Left lung (tissue), 10 donors: ENCODE results near the gene RBM26. TPM values are rescaled to one million over a fixed set of nuclear protein-coding genes. Genes with fewer than 3 reads are reported as not detected.

ENCODE experiments used
- ATAC-seq: fragments of 200-7000 bp; cut with Tn5 transposase; one replicate; pipeline ENCODE4 v1.9.1; 2020; ENCODE audit warnings: moderate library complexity
- DNase-seq, 4 donors: peaks; one replicate each; pipeline ENCODE4 v3.0.0-alpha.2; 2013 to 2020
- H3K27ac ChIP-seq, 2 donors: fragments of 200-600 bp; sonication (generic) in 1 of 2; one replicate each; pipeline versions ENCODE4 v1.5.0 to v1.8.0; 2020 to 2021
- H3K27me3 ChIP-seq, 2 donors: fragments of 200-600 bp; sonication (generic) in 1 of 2; one replicate each; pipeline versions ENCODE4 v1.5.0 to v1.8.0; 2020 to 2021
- H3K36me3 ChIP-seq, 2 donors: fragments of 200-600 bp; sonication (generic) in 1 of 2; one replicate each; pipeline versions ENCODE4 v1.5.0 to v1.8.0; 2020 to 2021
- H3K4me1 ChIP-seq, 2 donors: fragments of 200-600 bp; one replicate each; pipeline ENCODE4 v1.8.0; 2021
- H3K4me3 ChIP-seq, 2 donors: fragments of 200-600 bp; sonication (generic) in 1 of 2; one replicate each; pipeline versions ENCODE4 v1.5.0 to v1.8.0; 2020 to 2021; ENCODE audit warnings: mild to moderate bottlenecking in 1 of 2
- H3K9me3 ChIP-seq, 2 donors: fragments of 200-600 bp; sonication (generic) in 1 of 2; one replicate each; pipeline versions ENCODE4 v1.5.0 to v1.8.0; 2020 to 2021
- CTCF ChIP-seq, 2 donors: fragments of 200-600 bp; sonication (generic) in 1 of 2; IDR thresholded peaks; one replicate each; pipeline versions ENCODE4 v1.5.0 to v1.8.0; 2021; ENCODE audit warnings: antibody characterized with exemption in 2 of 2
- intact Hi-C, 2 donors: fragments of 100-400 bp; cut with DNase I; formaldehyde crosslinking; loops; one replicate each; pipeline versions ENCODE4 v1.11.2 to v1.14.2; 2022
- polyA plus RNA-seq, 6 donors: library from polyadenylated mRNA; unstranded; fragments of 120-200 nt; gene quantifications; one replicate each; pipeline ENCODE4 v1.2.1, GENCODE V29; 2013; ENCODE audit not compliant: insufficient read length in 6 of 6
- total RNA-seq, 2 donors: library from RNA; stranded (reverse); fragmentation: NEBNext Ultra II Directional; extraction: Animal tissue kit (Norgen Biotek cat#: 25700); gene quantifications; one replicate each; pipeline ENCODE4 v1.2.1, GENCODE V29; 2021
- donor health status: DM: no; HTN: yes; CAD: no.
- donor health status: DM: no; HTN: no; CAD: no.

Gene RBM26
- total and polyA plus RNA-seq, 8 donors: 29.0 to 115 (median 110) TPM

GRCh38 chr13:79393564-79394249 lies 12.3 kb downstream of the RBM26 start:
- H3K27ac ChIP-seq: peak overlapping the region in 1 of 2 donors; percentile 39

GRCh38 chr13:79392882-79393563 lies 13.0 kb downstream of the RBM26 start:
- peak overlapping the region in 1 of 2 donors; percentile 25 for H3K27ac ChIP-seq
- peaks cover 0 to 7% of the 10 kb centered on the region in 2 donors for H3K9me3 ChIP-seq
- H3K27me3 ChIP-seq: no peaks in the 10 kb centered on the region
- DNase-seq: no peak
- no peak for TF ChIP-seq CTCF (IDR thresholded peaks at IDR 0.05)
- H3K4me1 ChIP-seq: peaks cover 12 to 54% of the 10 kb centered on the region in 2 donors
- peaks cover 0 to 15% of the 10 kb centered on the region in 2 donors for H3K36me3 ChIP-seq
- peak; percentile 75 for ATAC-seq
- intact Hi-C loops: no loop called here
- no peak overlapping the region for H3K4me3 ChIP-seq

More at GRCh38 chr13:79393564-79394249, 12.3 kb downstream of the RBM26 start:
- Histone ChIP-seq H3K9me3 (peaks cover 0 to 7% of the 10 kb centered on the region in 2 donors), H3K36me3 (peaks cover 0 to 15% of the 10 kb centered on the region in 2 donors), H3K4me3 (no peak overlapping the region), H3K27me3 (no peaks in the 10 kb centered on the region), H3K4me1 (peaks cover 12 to 57% of the 10 kb centered on the region in 2 donors)
- no peak for TF ChIP-seq CTCF (IDR thresholded peaks at IDR 0.05)
- DNase-seq (peak in 2 of 4 donors; percentile 30 to 38), ATAC-seq (peak; percentile 78)
- intact Hi-C loops: no loop called here

GRCh38 chr13:79389026-79389425 lies 17.0 kb downstream of the RBM26 start:
- TF ChIP-seq CTCF (IDR thresholded peaks at IDR 0.05): no peak
- peak overlapping the region in 1 of 2 donors; percentile 59 for H3K27ac ChIP-seq
- H3K4me1 ChIP-seq: peaks cover 21 to 62% of the 10 kb centered on the region in 2 donors
- H3K36me3 ChIP-seq: no peaks in the 10 kb centered on the region
- no peak overlapping the region for H3K4me3 ChIP-seq
- ATAC-seq (no peak), DNase-seq (no peak)
- no peaks in the 10 kb centered on the region for H3K27me3 ChIP-seq
- intact Hi-C loops: no loop called here
- H3K9me3 ChIP-seq: no peaks in the 10 kb centered on the region

- peaks cover 13 to 51% of the 10 kb centered on the region in 2 donors for H3K4me1 ChIP-seq
- intact Hi-C loops: no loop called here
- no peak for TF ChIP-seq CTCF (IDR thresholded peaks at IDR 0.05)
- H3K27ac ChIP-seq: no peak overlapping the region
- H3K4me3 ChIP-seq: no peak overlapping the region
- DNase-seq (no peak), ATAC-seq (no peak)
- no peaks in the 10 kb centered on the region for H3K27me3 ChIP-seq
- no peaks in the 10 kb centered on the region for H3K9me3 ChIP-seq
- H3K36me3 ChIP-seq: no peaks in the 10 kb centered on the region
Observed at GRCh38 chr13:79387853-79388252, 18.2 kb downstream of the RBM26 start.

- Histone ChIP-seq H3K27ac (no peak overlapping the region), H3K4me3 (no peak overlapping the region), H3K36me3 (no peaks in the 10 kb centered on the region), H3K9me3 (no peaks in the 10 kb centered on the region), H3K4me1 (peaks cover 9 to 47% of the 10 kb centered on the region in 2 donors), H3K27me3 (no peaks in the 10 kb centered on the region)
- no peak for TF ChIP-seq CTCF (IDR thresholded peaks at IDR 0.05)
- intact Hi-C loops: no loop called here
- ATAC-seq (peak; percentile 68), DNase-seq (no peak)
Observed at GRCh38 chr13:79386125-79386826, 19.8 kb downstream of the RBM26 start.
